Esophagus squamous epithelium (tissue), 4 donors: ENCODE measurements around the gene RPL37.
"Not testable (repeated sequence)": the region's sequence is repeated elsewhere in the genome, so short reads cannot be mapped to it uniquely, and the experiment has no call there.

Experiments used
- CTCF ChIP-seq, 6 experiments: fragments of 450-650 bp in 4 of 6; fragments of 200-600 bp in 2 of 6; sonication (generic) in 2 of 6; IDR thresholded peaks; one replicate each; pipeline ENCODE4 v1.5.1; 2016 to 2019; ENCODE audit warnings: antibody characterized with exemption in 6 of 6, mild to moderate bottlenecking in 4 of 6, moderate library complexity in 4 of 6
- POLR2A ChIP-seq, 4 donors: fragments of 450-650 bp; IDR thresholded peaks; one replicate each; pipeline ENCODE4 v1.6.1; 2017; ENCODE audit warnings: antibody characterized with exemption in 4 of 4, mild to moderate bottlenecking in 4 of 4, moderate library complexity in 3 of 4

- not testable (repeated sequence) for TF ChIP-seq CTCF, POLR2A (IDR thresholded peaks at IDR 0.05)
Observed at GRCh38 chr5:40883051-40883450, 48.0 kb upstream of the RPL37 start.
